Heart right ventricle (tissue), 16 donors: ENCODE measurements around the gene MTCH1. TPM values are rescaled to one million over a fixed set of nuclear protein-coding genes. Genes with fewer than 3 reads are reported as not detected.

ENCODE experiments used
- ATAC-seq, 8 donors: fragments of 200-7000 bp; cut with Tn5 transposase; one replicate each; pipeline ENCODE4 v1.9.1; 2020; ENCODE audit warnings: mild to moderate bottlenecking in 8 of 8, moderate library complexity in 8 of 8, moderate number of reproducible peaks in 1 of 8
- DNase-seq, 2 donors: peaks; one replicate each; pipeline ENCODE4 v3.0.0-alpha.2; 2020
- H3K27ac ChIP-seq, 10 donors: fragments of 200-600 bp; sonication (generic) in 2 of 10; one replicate each; pipeline versions ENCODE4 v1.5.0 to v1.8.0; 2020 to 2022; ENCODE audit warnings: mild to moderate bottlenecking in 3 of 10
- H3K27me3 ChIP-seq, 7 donors: fragments of 200-600 bp; one replicate each; pipeline ENCODE4 v1.8.0; 2021 to 2022; ENCODE audit warnings: mild to moderate bottlenecking in 2 of 7
- H3K36me3 ChIP-seq, 9 donors: fragments of 200-600 bp; sonication (generic) in 1 of 9; one replicate each; pipeline versions ENCODE4 v1.5.0 to v1.8.0; 2020 to 2022; ENCODE audit warnings: mild to moderate bottlenecking in 2 of 9
- H3K4me1 ChIP-seq, 9 donors: fragments of 200-600 bp; sonication (generic) in 1 of 9; one replicate each; pipeline versions ENCODE4 v1.5.0 to v1.8.0; 2020 to 2022; ENCODE audit warnings: mild to moderate bottlenecking in 4 of 9
- H3K4me3 ChIP-seq, 10 donors: fragments of 200-600 bp; sonication (generic) in 2 of 10; one replicate each; pipeline versions ENCODE4 v1.5.0 to v1.8.0; 2020 to 2022; ENCODE audit warnings: mild to moderate bottlenecking in 7 of 10, moderate library complexity in 2 of 10
- H3K9me3 ChIP-seq, 11 donors: fragments of 200-600 bp in 10 of 11; sonication (generic) in 2 of 11; one replicate each; pipeline versions ENCODE4 v1.5.0 to v1.8.0; 2013 to 2022; ENCODE audit warnings: mild to moderate bottlenecking in 2 of 11, control low read depth in 1 of 11, moderate library complexity in 1 of 11
- CTCF ChIP-seq, 9 donors: fragments of 200-600 bp; sonication (generic) in 2 of 9; IDR thresholded peaks; one replicate each; pipeline versions ENCODE4 v1.5.0 to v1.8.0; 2021 to 2022; ENCODE audit warnings: antibody characterized with exemption in 9 of 9, mild to moderate bottlenecking in 5 of 9, moderate library complexity in 1 of 9
- WGBS, 2 donors: extraction: QIAGEN DNeasy Blood & Tissue Kit; methylation state at CpG; one replicate each; pipeline ENCODE4 v1.1.7; 2013; ENCODE audit warnings: inconsistent platforms in 1 of 2; 5-methylcytosine and 5-hydroxymethylcytosine counted together
- intact Hi-C, 10 donors: fragments of 100-400 bp; cut with DNase I; formaldehyde crosslinking; loops; one replicate each; pipeline versions ENCODE4 v1.11.1 to v1.14.2; 2022
- polyA plus RNA-seq, 2 donors: library from polyadenylated mRNA; stranded (reverse); fragments of 200-250 nt; gene quantifications; one replicate each; pipeline ENCODE4 v1.2.3, GENCODE V29; 2013
- total RNA-seq, 10 donors: library from RNA; stranded (reverse); fragmentation: NEBNext Ultra II Directional in 3 of 10; extraction: Animal tissue kit (Norgen Biotek cat#: 25700) in 3 of 10; gene quantifications; one replicate each; pipeline versions ENCODE4 v1.2.1 to v1.2.4, GENCODE V29; 2021 to 2023
- donor health status: Arrhythmogenic right ventricular cardiomyopathy.
- donor health status: ischemic (EF 13 %, LVEDD 7.1; RV severe dilation, severe dysfunction).
- donor health status: healthy with polysubstance abuse.
- donor health status: DM: no; HTN: yes; CAD: no.
- donor health status: DM: no; HTN: no; CAD: no.
- donor health status: ischemic (EF 25% LVEDD 6.9; RV normal size, moderate dysfunction).
- donor health status: ischemic (EF 25% LVEDD 5.7; RV mildly dilated, moderate dysfunction).
- donor health status: healthy.
- donor health status: DM: yes; HTN: yes; CAD: no.
- donor health status: Ischemic cardiomyopathy.
- donor health status: ischemic (EF 35%, LVEDD 5.7; RV mildly dilated, moderate dysfunction).
- donor health status: nonischemic (EF 11% LVEDD 7.7; RV severe dilation, severe dysfunction).
- donor health status: DM: yes; HTN: yes; CAD: no.
- donor health status: PGD.
- donor health status: ischemic (EF 29% LVEDD 5.4; RV normal size, mild dysfunction).
- donor health status: nonischemic (EF 23%, LVEDD 6.1; RV moderate dilation, normal function).

The MTCH1 gene
- total and polyA plus RNA-seq, 12 donors, result 82.6 to 341 (median 156) TPM

- peak in 3 of 9 donors; percentile 8 to 31 (median 19) for TF ChIP-seq CTCF (IDR thresholded peaks at IDR 0.05)
- H3K27me3 ChIP-seq, result no peaks in the 10 kb centered on the region
- H3K36me3 ChIP-seq, result peaks cover 0 to 66% (median 22%) of the 10 kb centered on the region in 9 donors
- no peaks in the 10 kb centered on the region for H3K9me3 ChIP-seq
- H3K4me3 ChIP-seq, result no peak overlapping the region
- H3K4me1 ChIP-seq, result peaks cover 28 to 88% (median 81%) of the 10 kb centered on the region in 9 donors
- no peak for ATAC-seq
- no peak for DNase-seq
- peak overlapping the region in 4 of 10 donors; percentile 30 to 56 (median 48) for H3K27ac ChIP-seq
- WGBS, 2 donors, result 61 to 69% methylated on average over 14 of the region's 14 CpGs
- intact Hi-C loops, result loop anchor here in 6 of 10 donors (2.0 to 10.0 kb wide), 6 partner anchors 36 to 436 kb away; partner anchors contain the start of genes C6orf89 (in 4 of the 6) and STK38 (in 1 of the 6)
These were observed 4.9 kb downstream of the MTCH1 start for GRCh38 chr6:36980876-36981619.

- DNase-seq (no peak), ATAC-seq (no peak)
- H3K4me3 ChIP-seq, result no peak overlapping the region
- H3K9me3 ChIP-seq, result no peaks in the 10 kb centered on the region
- H3K36me3 ChIP-seq, result peaks cover 0 to 75% (median 32%) of the 10 kb centered on the region in 9 donors
- H3K27me3 ChIP-seq, result no peaks in the 10 kb centered on the region
- intact Hi-C loops, result loop anchor here in 6 of 10 donors (2.0 to 10.0 kb wide), 6 partner anchors 37 to 435 kb away; partner anchors contain the start of genes C6orf89 (in 4 of the 6) and STK38 (in 1 of the 6)
- peak overlapping the region in 8 of 10 donors; percentile 3 to 63 (median 44) for H3K27ac ChIP-seq
- WGBS, 2 donors, result 42 to 45% methylated on average over 6 of the region's 6 CpGs
- no peak for TF ChIP-seq CTCF (IDR thresholded peaks at IDR 0.05)
- peaks cover 33 to 97% (median 90%) of the 10 kb centered on the region in 9 donors for H3K4me1 ChIP-seq
These were observed 5.9 kb downstream of the MTCH1 start for GRCh38 chr6:36980129-36980528.

- peak overlapping the region in 8 of 10 donors; percentile 6 to 63 (median 50) for H3K27ac ChIP-seq
- peaks cover 0 to 83% (median 40%) of the 10 kb centered on the region in 9 donors for H3K36me3 ChIP-seq
- H3K9me3 ChIP-seq, result no peaks in the 10 kb centered on the region
- peak; percentile 20 to 76 (median 70) for ATAC-seq
- TF ChIP-seq CTCF (IDR thresholded peaks at IDR 0.05), result peak; percentile 18 to 74 (median 57)
- 21 to 32% methylated on average over 4 of the region's 4 CpGs for WGBS, 2 donors
- no peak overlapping the region for H3K4me3 ChIP-seq
- no peaks in the 10 kb centered on the region for H3K27me3 ChIP-seq
- intact Hi-C loops, result loop anchor here in 5 of 10 donors (2.0 to 5.0 kb wide), 5 partner anchors 62 to 212 kb away; partner anchors contain the start of gene C6orf89 (in 5 of the 5)
- H3K4me1 ChIP-seq, result peaks cover 33 to 100% (median 87%) of the 10 kb centered on the region in 9 donors
- DNase-seq, result no peak
These were observed 6.7 kb downstream of the MTCH1 start for GRCh38 chr6:36979347-36979742.
